GM06990 (cell line): ENCODE results near the gene SFXN1.
"Not testable (repeated sequence)": the region's sequence is repeated elsewhere in the genome, so short reads cannot be mapped to it uniquely, and the experiment has no call there.

Source experiments
- DNase-seq: peaks from one replicate; pipeline ENCODE4 v3.0.0-alpha.2; 2011; ENCODE audit not compliant: insufficient read length; ENCODE audit errors: extremely low read depth
- H3K27me3 ChIP-seq: replicated peaks from 2 replicates; pipeline ENCODE4 v1.6.0; 2011; ENCODE audit warnings: low read length; ENCODE audit not compliant: control insufficient read depth, insufficient read depth
- H3K36me3 ChIP-seq: 2 replicates; pipeline ENCODE4 v1.5.1; 2011; ENCODE audit warnings: low read length; ENCODE audit not compliant: control insufficient read depth, insufficient read depth
- H3K4me3 ChIP-seq: replicated peaks from 2 replicates; pipeline ENCODE4 v1.5.1; 2011; ENCODE audit warnings: low read depth, mild to moderate bottlenecking, control low read depth, low read length
- TF ChIP-seq, protein P1 (sequence below): IDR thresholded peaks from 2 replicates; pipeline ENCODE4 v1.5.1; 2011; ENCODE audit warnings: low read length, control low read depth, mild to moderate bottlenecking, inconsistent platforms; ENCODE audit not compliant: insufficient read depth, poor library complexity, severe bottlenecking

The SFXN1 gene

DNA sequence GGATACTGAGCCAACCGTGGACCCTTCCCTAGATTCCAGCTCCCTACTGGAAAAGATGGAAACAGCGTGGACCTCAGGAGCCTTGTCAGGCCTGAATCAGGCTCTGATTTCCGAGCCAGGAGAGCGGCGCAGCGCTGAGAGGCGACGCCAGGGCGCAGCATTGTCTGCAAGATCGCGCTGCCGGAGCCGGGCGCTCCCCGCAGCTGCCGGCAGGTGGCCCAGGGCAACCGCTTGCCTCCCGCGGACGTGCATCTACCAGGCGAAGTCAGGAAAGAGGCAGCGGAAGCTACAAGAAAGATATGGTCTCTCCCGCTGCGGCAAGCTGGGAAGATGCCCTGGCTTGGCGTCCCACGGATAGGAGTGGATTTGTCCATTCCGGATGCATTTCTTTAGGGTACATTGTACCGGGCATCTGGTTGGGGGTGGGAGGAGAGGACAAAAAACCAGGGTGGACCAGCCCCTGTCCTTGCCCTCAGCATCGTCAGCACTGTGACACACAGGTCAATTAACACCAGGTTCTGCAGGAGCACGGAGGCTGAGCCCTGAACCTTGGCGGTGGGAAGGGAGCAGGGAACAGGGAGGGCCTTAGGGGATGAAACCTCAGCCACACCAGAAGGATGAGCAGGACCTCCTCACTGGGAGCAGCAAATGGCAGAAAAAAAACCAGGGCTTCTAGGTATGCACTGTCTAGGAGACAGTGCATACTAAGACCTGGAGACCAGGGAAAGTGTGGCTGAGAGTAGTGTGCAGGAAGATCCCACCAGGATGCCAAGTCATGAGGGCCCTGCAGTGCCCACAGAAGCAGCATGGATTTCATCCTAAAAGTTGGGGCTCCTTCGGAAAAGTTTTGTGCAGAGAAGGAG is 55.9 kb downstream of the SFXN1 start:
- Histone ChIP-seq H3K36me3 (no peaks in the 10 kb centered on the region; the same call in 1 of the 2 replicates), H3K4me3 (no peak overlapping the region), H3K27me3 (no peaks in the 10 kb centered on the region)
- DNase-seq: peak; percentile 83
- TF ChIP-seq, protein P1, sequence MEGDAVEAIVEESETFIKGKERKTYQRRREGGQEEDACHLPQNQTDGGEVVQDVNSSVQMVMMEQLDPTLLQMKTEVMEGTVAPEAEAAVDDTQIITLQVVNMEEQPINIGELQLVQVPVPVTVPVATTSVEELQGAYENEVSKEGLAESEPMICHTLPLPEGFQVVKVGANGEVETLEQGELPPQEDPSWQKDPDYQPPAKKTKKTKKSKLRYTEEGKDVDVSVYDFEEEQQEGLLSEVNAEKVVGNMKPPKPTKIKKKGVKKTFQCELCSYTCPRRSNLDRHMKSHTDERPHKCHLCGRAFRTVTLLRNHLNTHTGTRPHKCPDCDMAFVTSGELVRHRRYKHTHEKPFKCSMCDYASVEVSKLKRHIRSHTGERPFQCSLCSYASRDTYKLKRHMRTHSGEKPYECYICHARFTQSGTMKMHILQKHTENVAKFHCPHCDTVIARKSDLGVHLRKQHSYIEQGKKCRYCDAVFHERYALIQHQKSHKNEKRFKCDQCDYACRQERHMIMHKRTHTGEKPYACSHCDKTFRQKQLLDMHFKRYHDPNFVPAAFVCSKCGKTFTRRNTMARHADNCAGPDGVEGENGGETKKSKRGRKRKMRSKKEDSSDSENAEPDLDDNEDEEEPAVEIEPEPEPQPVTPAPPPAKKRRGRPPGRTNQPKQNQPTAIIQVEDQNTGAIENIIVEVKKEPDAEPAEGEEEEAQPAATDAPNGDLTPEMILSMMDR: peak; percentile 99

DNA sequence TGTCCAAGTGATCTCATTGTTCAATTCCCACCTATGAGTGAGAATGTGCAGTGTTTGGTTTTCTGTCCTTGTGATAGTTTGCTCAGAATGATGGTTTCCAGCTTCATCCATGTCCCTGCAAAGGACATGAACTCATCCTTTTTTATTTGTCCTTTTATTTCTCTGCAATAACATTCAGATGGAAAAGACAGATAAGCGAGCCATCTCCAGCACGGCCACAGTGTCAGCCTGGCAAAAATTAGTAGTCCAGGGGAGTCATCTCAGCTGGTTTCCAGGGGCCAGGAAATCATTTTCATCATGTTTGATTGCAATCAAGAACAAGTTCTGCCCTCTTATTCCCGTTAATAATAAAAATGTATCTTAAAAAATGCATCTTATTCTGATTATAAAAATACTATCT is 57.0 kb downstream of the SFXN1 start:
- not testable (repeated sequence) for H3K27me3 ChIP-seq, H3K4me3 ChIP-seq, H3K36me3 ChIP-seq, DNase-seq

DNA sequence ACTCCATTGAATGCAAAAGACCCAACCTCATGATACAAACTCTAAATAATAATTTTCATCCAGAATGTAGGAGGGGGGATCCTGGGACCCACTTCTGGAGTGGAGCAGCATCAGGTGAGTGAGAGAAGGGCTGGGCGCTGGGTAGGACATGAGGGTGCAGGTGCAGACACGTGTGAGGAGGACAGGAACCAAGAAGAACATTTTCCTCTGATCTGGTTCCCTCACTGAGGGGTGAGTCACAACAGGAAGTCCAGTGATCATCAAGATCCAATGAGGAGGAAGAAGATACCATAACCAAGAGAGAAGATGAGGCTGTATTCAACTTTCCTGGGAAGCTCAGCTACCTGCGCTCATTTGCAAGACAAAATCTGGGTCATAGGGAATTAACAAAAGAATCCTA is 57.4 kb downstream of the SFXN1 start:
- DNase-seq: no peak
- Histone ChIP-seq H3K36me3 (no peaks in the 10 kb centered on the region), H3K27me3 (no peaks in the 10 kb centered on the region), H3K4me3 (no peak overlapping the region)
- TF ChIP-seq, protein P1: no peak

DNA sequence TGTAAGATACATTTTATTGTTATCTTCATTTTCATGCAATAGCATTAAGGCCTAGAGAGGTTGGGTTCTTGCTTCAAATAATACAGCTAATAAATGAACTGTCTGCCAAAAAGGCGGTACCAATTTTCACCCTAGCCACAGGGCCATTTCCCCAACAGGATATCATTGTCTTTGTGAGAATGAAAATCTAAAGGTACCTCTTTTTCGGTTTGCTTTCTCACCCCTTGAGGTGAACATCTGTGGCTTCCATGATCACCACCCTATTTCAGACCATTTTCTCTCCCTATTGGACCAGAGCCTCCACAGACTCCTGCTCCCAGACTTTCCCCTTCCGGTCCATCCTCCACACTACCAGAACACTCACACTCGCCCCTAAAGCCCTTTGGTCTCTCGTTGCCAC is 60.2 kb downstream of the SFXN1 start:
- Histone ChIP-seq H3K27me3 (no peaks in the 10 kb centered on the region; the same call in 1 of the 2 replicates), H3K36me3 (no peaks in the 10 kb centered on the region), H3K4me3 (no peak overlapping the region)
- DNase-seq: no peak
- TF ChIP-seq, protein P1: no peak

DNA sequence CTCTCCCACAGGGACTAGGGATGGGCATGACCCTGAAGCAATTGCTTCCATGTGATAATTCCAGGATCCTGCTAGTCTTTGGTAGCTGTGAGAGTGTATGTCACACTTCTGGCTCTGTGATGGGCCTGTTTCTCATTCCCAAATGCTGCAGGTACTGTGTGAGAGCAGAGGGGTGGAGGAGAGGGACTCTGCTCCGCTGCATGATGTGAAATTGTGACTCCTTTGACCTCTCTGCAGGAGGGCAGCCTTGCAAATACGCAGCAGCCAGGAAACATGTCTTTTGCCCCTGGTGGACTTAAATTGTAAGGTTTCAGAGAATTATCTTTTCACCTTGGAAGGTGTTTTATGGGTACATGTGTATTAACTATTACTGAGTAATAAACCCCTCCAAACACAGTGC is 61.6 kb downstream of the SFXN1 start:
- Histone ChIP-seq H3K27me3 (no peaks in the 10 kb centered on the region; the same call in 1 of the 2 replicates), H3K36me3 (no peaks in the 10 kb centered on the region), H3K4me3 (no peak overlapping the region)
- no peak for DNase-seq
- TF ChIP-seq, protein P1: no peak

DNA sequence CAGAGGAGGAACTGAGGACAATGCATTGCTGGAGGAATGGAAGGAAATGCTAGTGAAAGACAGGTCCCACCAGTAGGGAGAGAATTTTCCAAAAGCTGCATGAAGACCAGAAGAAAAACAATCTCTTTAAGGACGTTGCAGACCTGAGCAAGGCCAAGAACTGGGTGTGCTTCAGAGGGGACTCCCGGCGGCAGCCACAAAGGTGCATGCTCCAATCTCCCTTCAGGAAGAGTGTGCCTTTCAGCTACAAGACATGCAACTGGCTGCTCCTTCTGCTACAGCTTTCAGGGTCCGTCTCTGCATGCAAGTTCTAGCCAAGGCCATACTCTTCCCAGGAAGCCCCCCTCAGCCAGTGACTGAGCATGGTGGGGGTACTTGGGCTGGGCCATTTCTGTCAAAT is 62.9 kb downstream of the SFXN1 start:
- Histone ChIP-seq H3K36me3 (no peaks in the 10 kb centered on the region), H3K27me3 (no peaks in the 10 kb centered on the region; the same call in 1 of the 2 replicates), H3K4me3 (no peak overlapping the region)
- TF ChIP-seq, protein P1: no peak
- no peak for DNase-seq
